Type B pancreatic cell (in vitro differentiated cells): Measurements from ENCODE around the gene ALK. TPM values are rescaled to one million over a fixed set of nuclear protein-coding genes. Genes with fewer than 3 reads are reported as not detected.

Source experiments
- DNase-seq: peaks from one replicate; pipeline ENCODE4 v3.0.0; 2021; ENCODE audit warnings: mixed read lengths; ENCODE audit not compliant: unreplicated experiment; ENCODE audit errors: extremely low spot score
- H3K27ac Mint-ChIP-seq: 2 replicates; pipeline ENCODE4 v1.8.0; 2021; ENCODE audit warnings: mild to moderate bottlenecking, mixed read lengths
- H3K27me3 Mint-ChIP-seq: 2 replicates; pipeline ENCODE4 v1.8.0; 2021; ENCODE audit warnings: mixed read lengths
- H3K36me3 Mint-ChIP-seq: 2 replicates; pipeline ENCODE4 v1.8.0; 2021; ENCODE audit warnings: mixed read lengths
- H3K4me1 Mint-ChIP-seq: one replicate; pipeline ENCODE4 v1.8.0; 2021; ENCODE audit warnings: mixed read lengths; ENCODE audit not compliant: unreplicated experiment
- H3K4me3 Mint-ChIP-seq: 2 replicates; pipeline ENCODE4 v1.8.0; 2021; ENCODE audit warnings: mild to moderate bottlenecking, mixed read lengths
- H3K9me3 Mint-ChIP-seq: 2 replicates; pipeline ENCODE4 v1.8.0; 2021; ENCODE audit warnings: mixed read lengths
- CTCF ChIP-seq: fragments of 200-600 bp; sonication (generic); conservative IDR thresholded peaks from 2 replicates; pipeline ENCODE4 v1.5.0; 2021; ENCODE audit warnings: antibody characterized with exemption, mild to moderate bottlenecking
- total RNA-seq: library from RNA; stranded (reverse); gene quantifications from 2 replicates; pipeline ENCODE4 v1.2.1, GENCODE V29; 2021; ENCODE audit warnings: low replicate concordance

Gene ALK
- total RNA-seq, 1 donor from 2014 or later, result 7.7 TPM

- DNase-seq, result no peak
- H3K27ac Mint-ChIP-seq, result no peak overlapping the region
- no peak for TF ChIP-seq CTCF
- H3K36me3 Mint-ChIP-seq, result peaks cover 8% of the 10 kb centered on the region
- H3K4me3 Mint-ChIP-seq, result no peak overlapping the region
- peaks cover 6% of the 10 kb centered on the region for H3K9me3 Mint-ChIP-seq
- peaks cover 4% of the 10 kb centered on the region for H3K27me3 Mint-ChIP-seq
- H3K4me1 Mint-ChIP-seq, result peaks cover 11% of the 10 kb centered on the region
Measured at GRCh38 chr2:29518010-29518409, 403.4 kb downstream of the ALK start.

- Mint-ChIP-seq H3K36me3 (peaks cover 8% of the 10 kb centered on the region), H3K9me3 (peaks cover 6% of the 10 kb centered on the region), H3K27ac (no peak overlapping the region), H3K27me3 (peaks cover 4% of the 10 kb centered on the region), H3K4me1 (peaks cover 11% of the 10 kb centered on the region), H3K4me3 (no peak overlapping the region)
- no peak for DNase-seq
- TF ChIP-seq CTCF, result no peak
Measured at GRCh38 chr2:29517413-29517812, 404.0 kb downstream of the ALK start.

- H3K27ac Mint-ChIP-seq, result no peak overlapping the region
- DNase-seq, result no peak
- TF ChIP-seq CTCF, result no peak
- peaks cover 6% of the 10 kb centered on the region for H3K9me3 Mint-ChIP-seq
- peaks cover 11% of the 10 kb centered on the region for H3K4me1 Mint-ChIP-seq
- peaks cover 8% of the 10 kb centered on the region for H3K36me3 Mint-ChIP-seq
- no peak overlapping the region for H3K4me3 Mint-ChIP-seq
- peaks cover 4% of the 10 kb centered on the region for H3K27me3 Mint-ChIP-seq
Measured at GRCh38 chr2:29516767-29517166, 404.6 kb downstream of the ALK start.

- no peak for TF ChIP-seq CTCF
- Mint-ChIP-seq H3K36me3 (peaks cover 7% of the 10 kb centered on the region), H3K4me3 (no peak overlapping the region), H3K4me1 (no peaks in the 10 kb centered on the region), H3K9me3 (peaks cover 6% of the 10 kb centered on the region), H3K27me3 (peaks cover 11% of the 10 kb centered on the region), H3K27ac (no peak overlapping the region)
- DNase-seq, result no peak
Measured at GRCh38 chr2:29509878-29510277, 411.5 kb downstream of the ALK start.

GRCh38 chr2:29509397-29509796, 412.0 kb downstream of the ALK start:
- Mint-ChIP-seq H3K36me3 (peaks cover 4% of the 10 kb centered on the region), H3K4me1 (no peaks in the 10 kb centered on the region), H3K4me3 (no peak overlapping the region), H3K9me3 (peaks cover 1% of the 10 kb centered on the region), H3K27me3 (peaks cover 15% of the 10 kb centered on the region), H3K27ac (no peak overlapping the region)
- TF ChIP-seq CTCF, result no peak
- DNase-seq, result no peak

- H3K27me3 Mint-ChIP-seq, result peaks cover 15% of the 10 kb centered on the region
- no peaks in the 10 kb centered on the region for H3K9me3 Mint-ChIP-seq
- H3K27ac Mint-ChIP-seq, result no peak overlapping the region
- H3K36me3 Mint-ChIP-seq, result peaks cover 6% of the 10 kb centered on the region
- DNase-seq, result no peak
- peaks cover 6% of the 10 kb centered on the region for H3K4me1 Mint-ChIP-seq
- TF ChIP-seq CTCF, result no peak
- H3K4me3 Mint-ChIP-seq, result no peak overlapping the region
Measured at GRCh38 chr2:29504746-29505145, 416.6 kb downstream of the ALK start.
